GM21723 (cell line): ENCODE measurements around the gene PLXNA2.

Experiments used
- ATAC-seq: cut with Tn5 transposase; IDR thresholded peaks from one replicate; pipeline ENCODE4 v1.9.1; 2021; ENCODE audit warnings: mild to moderate bottlenecking, moderate library complexity; ENCODE audit not compliant: unreplicated experiment

Gene PLXNA2

DNA sequence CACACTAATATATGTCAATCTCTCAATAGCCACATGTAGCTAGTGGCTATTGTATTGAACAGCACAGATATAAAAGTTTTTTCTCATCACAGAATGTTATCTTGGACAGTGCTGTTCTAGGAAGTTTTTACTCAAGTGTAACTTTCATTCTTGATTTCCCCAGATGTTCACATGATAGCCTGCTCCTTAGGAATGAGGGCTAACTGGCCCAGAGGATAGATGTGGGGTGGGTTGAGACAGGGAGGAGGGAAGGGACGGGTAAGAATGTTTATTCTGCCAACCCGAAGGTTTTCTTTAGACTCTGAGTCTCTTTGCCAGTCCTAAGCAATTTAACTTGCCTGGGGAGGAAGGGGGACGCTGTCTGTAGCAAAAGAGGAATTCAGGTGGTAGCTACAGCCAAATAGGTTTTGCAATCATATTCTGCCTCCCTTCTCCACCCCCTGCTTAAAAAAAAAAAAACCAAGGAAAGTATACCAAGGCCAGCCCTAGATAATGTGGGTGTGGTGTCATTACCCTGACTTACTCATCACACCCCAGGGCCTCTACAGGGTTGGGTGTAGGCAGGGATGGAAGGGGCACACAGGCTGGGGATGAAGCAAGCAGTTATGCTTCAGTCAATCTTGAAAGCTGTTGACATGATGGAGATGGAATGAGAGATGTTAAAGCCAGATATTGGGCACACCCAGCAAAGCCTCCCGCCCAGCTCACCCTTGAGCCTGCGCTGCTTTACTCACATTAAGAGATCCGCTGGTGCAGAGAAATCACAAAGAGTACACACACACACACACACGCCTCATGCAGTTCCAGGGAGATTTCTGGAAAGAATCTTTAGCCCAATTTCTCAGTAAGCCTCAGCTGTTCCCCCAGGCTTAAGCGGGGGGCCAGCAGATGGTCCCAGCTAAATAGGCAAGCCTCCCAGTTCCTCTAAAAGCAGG is 59.9 kb downstream of the PLXNA2 start:
- ATAC-seq = no peak

GRCh38 chr1:208182880-208183645 is 61.1 kb downstream of the PLXNA2 start:
- ATAC-seq = no peak

GRCh38 chr1:208181364-208181763 is 62.8 kb downstream of the PLXNA2 start:
- ATAC-seq = no peak

DNA sequence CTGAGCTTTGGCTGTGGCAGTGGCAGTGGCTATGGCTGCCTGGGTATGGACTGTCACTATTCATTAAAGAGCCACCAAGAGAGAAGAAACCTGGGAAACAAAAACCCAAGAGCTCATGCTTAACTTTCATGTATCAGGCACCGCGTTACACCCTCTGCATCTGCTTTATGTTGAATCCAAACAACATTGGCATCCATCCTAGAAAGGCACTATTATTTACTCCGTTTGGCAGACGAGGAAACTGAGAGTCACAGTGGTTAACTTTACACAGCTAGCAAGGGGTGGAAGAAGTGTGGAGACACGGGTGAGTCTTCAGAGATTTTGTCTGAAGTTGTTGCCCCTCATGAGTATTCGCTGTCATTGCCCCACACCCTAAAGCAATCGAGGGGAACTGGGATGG is 63.8 kb downstream of the PLXNA2 start:
- ATAC-seq = no peak

GRCh38 chr1:208179961-208180409 is 64.2 kb downstream of the PLXNA2 start:
- ATAC-seq = no peak

GRCh38 chr1:208179263-208179816 is 64.8 kb downstream of the PLXNA2 start:
- ATAC-seq = no peak

GRCh38 chr1:208178091-208178529 is 66.1 kb downstream of the PLXNA2 start:
- no peak for ATAC-seq

DNA sequence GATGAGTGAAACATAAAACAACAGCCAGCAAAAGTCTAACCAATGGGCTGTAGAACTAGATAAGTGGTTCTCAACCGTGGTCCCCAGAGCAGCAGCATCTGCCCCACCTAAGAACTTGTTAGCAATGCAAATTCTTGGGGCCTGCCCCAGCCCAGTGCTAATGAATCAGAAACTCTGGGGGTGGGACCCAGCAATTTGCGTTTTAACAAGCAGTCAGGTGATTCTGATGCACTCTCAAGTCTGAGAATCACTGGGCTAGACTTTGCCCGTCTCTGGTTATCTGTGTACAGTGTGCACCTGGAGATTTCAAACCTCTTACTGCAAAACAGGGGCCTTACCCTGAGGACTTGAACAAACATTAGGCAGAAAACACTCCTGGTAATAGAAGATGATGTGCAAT is 66.5 kb downstream of the PLXNA2 start:
- peak; percentile 73 for ATAC-seq

- no peak for ATAC-seq
Measured at GRCh38 chr1:208176649-208177048, 67.5 kb downstream of the PLXNA2 start.

- ATAC-seq = no peak
Measured at GRCh38 chr1:208175508-208175895, 68.7 kb downstream of the PLXNA2 start.

- no peak for ATAC-seq
Measured at GRCh38 chr1:208174731-208175507, 69.3 kb downstream of the PLXNA2 start.

DNA sequence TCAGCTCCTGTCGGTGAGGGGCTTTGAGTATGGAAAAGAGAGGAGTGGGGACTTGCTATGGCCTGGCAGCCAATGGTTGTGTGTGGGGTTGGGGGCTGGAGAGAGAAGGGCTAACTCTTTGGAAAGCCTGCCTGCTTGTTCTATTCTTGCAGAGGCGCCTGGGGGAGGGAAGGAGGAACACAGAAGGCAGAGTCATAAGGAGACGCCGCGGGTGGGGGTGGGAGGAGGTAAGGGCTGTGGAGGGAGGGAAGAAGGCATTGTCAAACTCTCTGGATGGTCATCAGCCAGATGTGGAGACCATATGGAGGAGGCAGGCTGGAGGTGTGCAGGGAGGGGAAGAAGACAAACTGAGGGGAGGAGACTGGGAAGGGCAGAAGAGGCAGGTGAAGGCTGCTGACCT is 70.0 kb downstream of the PLXNA2 start:
- no peak for ATAC-seq

DNA sequence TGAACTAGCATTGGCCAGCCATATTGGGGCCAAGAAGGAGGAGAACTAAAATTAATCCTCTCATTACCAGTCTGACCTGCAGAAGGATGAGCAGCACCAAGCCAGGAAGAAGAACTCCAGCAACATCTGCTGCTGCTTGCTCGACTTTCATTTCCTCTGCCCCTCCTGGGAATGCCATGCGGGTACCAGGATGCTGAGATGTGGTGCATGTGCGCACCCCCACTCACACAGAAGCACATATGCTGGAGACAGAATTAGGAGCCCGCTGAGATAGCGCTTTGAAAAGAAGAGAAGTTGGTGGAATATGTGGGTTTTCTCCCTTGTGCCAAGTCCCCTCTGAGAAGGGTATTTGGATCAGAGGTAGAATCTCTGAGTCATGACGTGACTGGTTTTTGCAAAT is 70.4 kb downstream of the PLXNA2 start:
- no peak for ATAC-seq

GRCh38 chr1:208172423-208173145 is 71.6 kb downstream of the PLXNA2 start:
- no peak for ATAC-seq

DNA sequence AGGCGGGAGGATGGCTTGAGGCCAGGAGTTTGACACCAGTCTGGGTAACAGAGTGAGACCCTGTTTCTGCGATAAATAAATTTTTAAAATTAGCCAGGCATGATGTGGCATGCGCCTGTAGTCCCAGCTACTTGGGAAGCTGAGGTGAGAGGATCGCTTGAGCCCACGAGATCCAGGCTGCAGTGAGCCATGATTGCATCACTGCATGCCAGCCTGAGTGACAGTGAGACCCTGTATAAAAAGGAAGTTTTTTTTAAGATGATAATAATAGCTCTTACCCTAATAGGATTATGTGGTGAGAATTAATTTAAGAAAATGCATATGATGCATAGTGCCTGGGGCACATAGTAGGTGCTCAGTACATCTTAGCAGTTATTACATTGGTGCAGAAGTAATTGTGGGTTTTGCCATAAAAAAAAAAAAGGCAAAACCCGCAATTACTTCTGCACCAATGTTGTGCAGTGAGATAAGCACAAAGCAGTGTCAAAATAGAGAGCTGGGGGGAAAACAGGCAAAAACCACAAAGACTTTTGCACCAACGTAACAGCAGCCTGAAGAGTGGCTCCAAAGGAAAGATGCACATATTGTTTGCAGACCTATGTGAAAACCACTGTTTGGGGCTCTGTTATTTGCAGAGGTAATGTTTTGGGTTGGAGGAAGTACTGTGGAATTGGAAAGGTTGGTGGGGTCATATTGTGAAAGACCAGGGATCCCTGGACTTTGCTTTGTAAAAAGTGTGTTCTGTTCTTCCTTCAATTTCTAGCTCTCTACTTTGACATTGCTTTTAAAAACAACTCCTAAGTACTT is 72.4 kb downstream of the PLXNA2 start:
- no peak for ATAC-seq

- ATAC-seq = no peak
Measured at GRCh38 chr1:208170252-208170651, 73.9 kb downstream of the PLXNA2 start.

GRCh38 chr1:208169081-208169879 is 74.9 kb downstream of the PLXNA2 start:
- no peak for ATAC-seq

DNA sequence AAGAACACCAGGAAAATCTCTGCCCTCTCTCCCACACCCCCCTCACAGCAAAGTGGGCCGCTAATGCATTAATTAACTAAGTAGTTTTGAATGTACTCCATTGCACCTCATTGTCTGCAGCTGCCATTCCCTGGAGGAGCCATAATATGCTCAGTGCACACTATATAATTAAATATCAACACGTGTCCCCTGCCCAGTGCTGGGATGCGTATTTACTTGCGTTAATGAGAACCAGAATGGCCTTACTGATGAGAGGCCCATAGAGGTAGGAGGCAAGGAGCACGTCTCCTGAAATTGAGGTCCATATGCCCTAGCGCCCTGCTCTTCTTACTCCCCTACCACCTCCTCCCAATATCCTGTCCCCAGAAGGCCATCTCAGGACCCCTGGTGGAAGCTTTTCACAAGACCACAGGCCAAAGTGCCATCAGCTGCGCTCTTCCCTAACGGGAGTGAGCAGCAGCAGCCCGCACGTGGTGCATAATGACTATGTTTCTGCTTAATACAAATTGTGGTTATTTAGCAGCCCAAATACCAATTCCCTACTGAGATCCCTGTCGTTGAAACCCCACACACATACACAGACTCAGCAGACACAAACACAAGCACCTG is 76.8 kb downstream of the PLXNA2 start:
- ATAC-seq = no peak
